Stimulated activated CD8-positive, alpha-beta memory T cell treated with anti-CD3 and anti-CD28 coated beads, Interleukin-12 subunit alpha, Interleukin-12 subunit beta, amount 100 ng/mL, for 4 hours (primary cell): ENCODE data around the gene C12orf50.
"Not testable (repeated sequence)": the region's sequence is repeated elsewhere in the genome, so short reads cannot be mapped to it uniquely, and the experiment has no call there.

Source experiments
- DNase-seq: peaks from one replicate; pipeline ENCODE4 v3.0.0-alpha.2; 2020; ENCODE audit warnings: low read depth

The C12orf50 gene

GRCh38 chr12:87988534-87988933 lies 40.7 kb downstream of the C12orf50 start:
- no peak for DNase-seq

GRCh38 chr12:87985069-87985675 lies 44.0 kb downstream of the C12orf50 start:
- DNase-seq, result no peak

DNA sequence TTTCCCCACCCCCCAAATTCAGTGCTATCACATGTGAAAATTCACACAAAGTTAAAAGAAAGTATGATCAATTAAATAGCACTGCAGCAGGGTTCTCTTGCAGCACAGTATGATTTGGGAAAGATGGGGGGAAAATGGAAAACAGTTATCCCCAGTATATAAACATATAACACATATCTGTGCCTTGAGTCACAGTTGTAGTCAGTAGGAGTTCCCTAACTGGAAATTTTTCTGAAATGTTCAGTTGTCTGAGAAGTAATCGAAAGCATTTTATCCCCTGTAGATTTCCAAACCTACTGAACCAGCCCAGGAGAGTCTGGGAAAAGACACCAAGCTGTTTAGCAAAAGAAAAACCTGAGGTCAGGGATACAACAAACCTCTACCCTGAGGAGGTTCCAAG lies 47.0 kb downstream of the C12orf50 start:
- DNase-seq, result no peak

DNA sequence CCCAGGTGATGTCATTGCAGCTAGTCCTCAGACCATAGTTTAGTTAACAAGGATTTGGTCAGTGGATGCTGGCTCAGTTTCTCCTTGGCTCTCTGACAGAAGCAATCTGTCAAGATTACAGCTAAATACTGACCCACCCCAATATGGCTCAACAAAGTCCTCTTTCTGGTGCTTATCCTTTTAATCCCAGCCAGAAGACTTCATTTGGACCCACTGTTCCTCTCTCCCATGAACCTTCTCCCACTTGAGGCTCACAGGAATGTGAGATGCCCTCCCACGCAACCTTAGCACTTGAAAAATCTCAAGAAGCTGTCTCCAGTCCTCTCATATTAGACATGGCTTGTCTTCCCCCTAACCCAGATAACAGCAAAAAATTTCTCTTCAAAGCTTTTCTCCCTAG lies 47.7 kb downstream of the C12orf50 start:
- no peak for DNase-seq

- DNase-seq, result no peak
These were observed 53.3 kb downstream of the C12orf50 start for GRCh38 chr12:87975879-87976278.

DNA sequence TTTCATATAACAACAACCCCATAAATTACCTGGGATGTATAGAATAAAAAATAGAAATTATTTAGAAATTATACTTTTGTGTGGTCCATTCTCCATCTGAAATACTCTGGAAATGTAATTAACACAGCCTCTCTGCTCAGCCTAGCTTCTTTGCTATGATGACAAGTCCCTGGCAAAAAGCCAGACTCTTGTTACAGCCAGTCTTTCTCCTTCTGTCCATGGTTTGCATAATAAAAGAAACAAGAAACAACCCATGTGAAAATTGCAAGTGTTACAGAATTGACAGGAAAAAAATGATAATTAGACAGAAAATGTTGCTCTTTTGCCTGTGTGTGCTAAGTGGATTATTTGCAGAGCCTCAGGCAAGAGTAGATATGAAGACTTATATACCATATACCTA lies 61.3 kb downstream of the C12orf50 start:
- DNase-seq, result no peak

- no peak for DNase-seq
These were observed 68.6 kb downstream of the C12orf50 start for GRCh38 chr12:87960566-87960965.

DNA sequence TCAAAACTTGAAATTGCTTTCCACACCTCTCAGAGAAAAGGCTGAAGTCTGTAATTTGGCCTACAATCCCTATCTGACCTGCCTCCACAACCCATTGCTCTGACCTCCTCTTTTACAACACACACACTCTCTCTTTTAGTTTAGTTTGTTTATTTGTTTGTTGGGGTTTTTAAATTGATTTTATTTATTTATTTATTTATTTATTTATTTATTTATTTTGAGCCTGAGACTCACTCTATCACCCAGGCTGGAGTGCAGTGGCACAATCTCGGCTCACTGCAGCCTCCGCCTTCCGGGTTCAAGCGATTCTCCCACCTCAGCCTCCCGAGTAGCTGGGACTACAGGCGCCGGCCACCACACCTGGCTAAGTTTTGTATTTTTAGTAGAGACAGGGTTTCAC lies 75.2 kb downstream of the C12orf50 start:
- DNase-seq, result not testable (repeated sequence)

- DNase-seq, result no peak
These were observed 75.8 kb downstream of the C12orf50 start for GRCh38 chr12:87953256-87953860.

DNA sequence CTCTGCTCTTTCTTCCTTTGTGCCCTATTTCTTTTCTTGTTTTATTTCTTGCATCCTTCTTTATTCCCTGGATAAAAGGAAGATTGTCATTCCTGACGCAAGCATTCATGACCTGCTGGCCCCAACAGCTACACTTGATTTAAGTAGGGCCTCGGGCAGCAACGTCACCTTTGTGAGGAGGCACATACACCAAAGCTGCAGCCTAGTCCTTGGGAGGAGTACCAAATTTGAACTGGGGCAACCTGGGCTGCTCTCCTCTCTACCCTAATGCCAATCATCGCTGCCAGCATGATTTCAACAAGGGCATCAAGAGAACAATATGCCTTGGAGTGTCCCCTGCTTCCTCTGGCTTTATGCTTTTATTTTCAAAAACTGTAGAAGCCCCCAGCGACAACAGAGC lies 76.4 kb downstream of the C12orf50 start:
- DNase-seq, result no peak

DNA sequence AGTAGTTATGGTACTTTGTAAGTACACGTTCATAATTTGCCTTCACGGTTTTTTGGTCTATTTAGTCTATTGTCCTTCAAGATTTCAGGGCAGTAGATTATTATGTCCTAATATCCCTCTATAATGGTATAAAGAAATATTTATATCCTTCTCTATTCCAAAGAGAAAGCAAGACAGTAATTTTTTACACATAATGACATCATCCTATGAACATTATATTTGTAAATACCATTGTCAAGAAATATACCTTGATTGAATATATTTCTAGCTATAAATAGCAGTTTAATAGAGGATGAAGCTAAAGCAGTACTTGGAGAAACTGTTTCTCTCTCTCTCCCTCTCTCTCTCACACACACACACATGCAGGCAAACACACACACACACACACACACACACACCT lies 77.0 kb downstream of the C12orf50 start:
- DNase-seq, result no peak

GRCh38 chr12:87943762-87944161 lies 85.4 kb downstream of the C12orf50 start:
- DNase-seq, result no peak

- no peak for DNase-seq
These were observed 86.2 kb downstream of the C12orf50 start for GRCh38 chr12:87943023-87943422.

DNA sequence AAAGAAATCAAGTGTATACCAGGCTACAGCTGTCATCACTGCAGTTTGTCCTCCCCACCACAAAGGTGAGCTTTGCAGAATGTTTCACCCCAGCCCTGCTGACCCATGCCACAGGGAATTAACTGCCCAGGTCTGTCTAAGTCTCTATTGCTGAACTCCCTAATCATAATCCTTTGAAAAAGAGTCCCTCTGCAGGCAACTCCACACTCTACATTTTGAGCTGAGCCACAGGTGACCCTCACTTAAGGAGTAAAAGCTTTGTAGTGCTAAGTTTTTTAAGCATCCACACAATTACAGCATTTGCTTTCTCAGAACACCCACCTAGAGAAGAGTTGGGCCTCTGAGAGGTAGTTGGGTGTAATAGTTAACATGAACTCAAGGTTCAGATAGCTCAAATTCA lies 90.0 kb downstream of the C12orf50 start:
- no peak for DNase-seq

DNA sequence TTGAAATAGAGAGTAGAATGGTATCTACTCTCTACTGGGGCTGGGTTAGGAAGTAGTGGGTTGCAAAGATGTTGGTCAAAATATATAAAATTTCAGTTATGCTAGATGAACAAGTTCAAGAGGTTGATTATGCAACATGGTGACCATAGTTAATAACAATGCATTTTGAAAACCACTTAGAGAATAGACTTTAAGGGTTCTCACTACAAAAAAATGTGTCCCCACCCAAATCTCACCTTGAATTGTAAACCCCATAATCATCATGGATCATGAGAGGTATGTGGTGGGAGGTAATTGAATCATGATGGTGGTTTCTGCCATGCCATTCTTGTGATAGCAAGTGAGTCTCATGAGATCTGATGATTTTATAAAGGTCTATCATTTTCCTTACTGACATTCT lies 94.0 kb downstream of the C12orf50 start:
- DNase-seq, result no peak

GRCh38 chr12:87933991-87934390 lies 95.2 kb downstream of the C12orf50 start:
- no peak for DNase-seq

DNA sequence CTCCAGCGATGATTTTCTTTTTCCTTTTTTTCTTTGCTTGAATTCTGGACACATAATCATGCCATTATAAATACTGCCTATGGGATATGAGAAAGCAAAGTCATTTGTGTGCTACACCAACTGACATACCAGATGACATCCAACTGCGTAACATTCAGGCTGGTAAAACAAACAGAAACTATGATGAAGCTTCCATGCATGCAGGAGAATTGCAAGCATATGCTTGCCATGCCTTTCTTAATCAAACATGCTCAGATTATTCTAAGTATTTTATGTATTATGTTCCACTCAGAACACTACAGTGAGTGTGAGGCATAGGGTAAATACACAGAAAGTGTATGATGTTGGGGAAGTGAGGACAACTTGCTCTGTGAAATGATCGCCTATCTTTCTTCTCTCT lies 97.4 kb downstream of the C12orf50 start:
- no peak for DNase-seq

GRCh38 chr12:87930627-87931026 lies 98.6 kb downstream of the C12orf50 start:
- no peak for DNase-seq
